Right lung (tissue), 10 donors: ENCODE results near the gene ZNF468. TPM values are rescaled to one million over a fixed set of nuclear protein-coding genes. Genes with fewer than 3 reads are reported as not detected.
"Not testable (repeated sequence)": the region's sequence is repeated elsewhere in the genome, so short reads cannot be mapped to it uniquely, and the experiment has no call there.

Source experiments
- DNase-seq, 2 donors: peaks; one replicate each; pipeline ENCODE4 v3.0.0-alpha.2; 2013
- long read RNA-seq, 8 donors: transcript quantifications; one replicate each; lab custom pipeline, GENCODE V29; 2026
- polyA plus RNA-seq, 5 donors: library from polyadenylated mRNA; unstranded; fragments of 120-200 nt; gene quantifications; one replicate each; pipeline versions ENCODE4 v1.2.1 to v1.2.3, GENCODE V29; 2013; ENCODE audit warnings: inconsistent platforms in 1 of 5, low replicate concordance in 1 of 5; ENCODE audit not compliant: insufficient read length in 5 of 5, insufficient read depth in 1 of 5

The ZNF468 gene
- polyA plus RNA-seq: 10 to 100 TPM; 26.4 to 39.5 (median 32.1) TPM
- long read RNA-seq, donor 1, full-length matches to known transcripts: 2 of 2 reads
- long read RNA-seq, donor 1, partial matches to known transcripts: 0 of 2 reads
- long read RNA-seq, donor 1, other reads (novel, unspliced or antisense): 0 of 2 reads
- long read RNA-seq, donor 2, full-length matches to known transcripts: 1 of 1 reads
- long read RNA-seq, donor 2, partial matches to known transcripts: 0 of 1 reads
- long read RNA-seq, donor 2, other reads (novel, unspliced or antisense): 0 of 1 reads
- long read RNA-seq, donor 3, full-length matches to known transcripts: 3 of 3 reads
- long read RNA-seq, donor 3, partial matches to known transcripts: 0 of 3 reads
- long read RNA-seq, donor 3, other reads (novel, unspliced or antisense): 0 of 3 reads
- long read RNA-seq, donor 4: 0 reads
- long read RNA-seq, donor 5, full-length matches to known transcripts: 3 of 3 reads
- long read RNA-seq, donor 5, partial matches to known transcripts: 0 of 3 reads
- long read RNA-seq, donor 5, other reads (novel, unspliced or antisense): 0 of 3 reads
- long read RNA-seq, donor 6, full-length matches to known transcripts: 5 of 5 reads
- long read RNA-seq, donor 6, partial matches to known transcripts: 0 of 5 reads
- long read RNA-seq, donor 6, other reads (novel, unspliced or antisense): 0 of 5 reads
- long read RNA-seq, donor 7, full-length matches to known transcripts: 1 of 1 reads
- long read RNA-seq, donor 7, partial matches to known transcripts: 0 of 1 reads
- long read RNA-seq, donor 7, other reads (novel, unspliced or antisense): 0 of 1 reads
- long read RNA-seq, donor 8: 0 reads

DNA sequence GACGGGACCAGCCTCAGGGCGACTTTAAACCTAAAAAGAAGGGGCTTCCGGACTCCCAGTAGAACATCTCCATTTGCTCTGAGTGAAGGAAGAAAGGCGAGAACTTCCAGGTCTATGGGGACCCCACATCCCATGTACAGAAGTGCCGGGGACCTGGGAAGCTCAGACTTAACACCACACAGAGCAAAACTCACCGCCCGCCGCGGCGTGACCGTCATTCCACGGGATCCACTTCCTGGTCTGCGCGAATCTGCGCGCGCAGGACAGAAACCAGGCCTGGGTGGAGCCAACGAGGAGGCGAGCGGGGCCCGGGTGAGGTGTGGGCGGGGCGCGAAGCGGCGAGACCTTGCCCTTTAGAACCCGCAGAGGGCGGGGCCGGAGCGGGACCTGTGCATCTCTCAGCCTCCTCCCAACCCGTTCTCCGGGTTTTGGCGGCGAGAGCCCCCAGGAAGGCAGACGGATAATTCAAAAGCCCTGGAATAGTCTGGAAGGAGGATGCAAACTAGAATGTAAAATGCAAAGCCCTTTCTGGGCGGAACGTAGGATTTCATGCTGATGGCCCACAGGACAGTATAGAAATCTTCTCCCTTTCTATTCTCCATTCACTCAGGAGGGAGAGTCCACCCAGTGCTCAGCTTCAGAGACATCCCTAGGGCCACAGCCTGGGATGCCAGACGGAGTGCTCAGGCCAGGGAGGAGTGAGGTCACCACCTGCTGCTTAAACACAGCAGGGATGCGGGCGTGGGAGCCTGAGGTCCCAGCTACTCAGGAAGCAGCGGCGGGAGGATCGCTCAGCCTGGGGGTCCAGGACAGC lies at the start of gene ZNF468:
ZNF468 (minus strand) TSS at position 242 of the 814 bp plus-strand sequence. CDS start 3,347 bp downstream, outside the sequence.
- peak; percentile 39 to 47 for DNase-seq

DNA sequence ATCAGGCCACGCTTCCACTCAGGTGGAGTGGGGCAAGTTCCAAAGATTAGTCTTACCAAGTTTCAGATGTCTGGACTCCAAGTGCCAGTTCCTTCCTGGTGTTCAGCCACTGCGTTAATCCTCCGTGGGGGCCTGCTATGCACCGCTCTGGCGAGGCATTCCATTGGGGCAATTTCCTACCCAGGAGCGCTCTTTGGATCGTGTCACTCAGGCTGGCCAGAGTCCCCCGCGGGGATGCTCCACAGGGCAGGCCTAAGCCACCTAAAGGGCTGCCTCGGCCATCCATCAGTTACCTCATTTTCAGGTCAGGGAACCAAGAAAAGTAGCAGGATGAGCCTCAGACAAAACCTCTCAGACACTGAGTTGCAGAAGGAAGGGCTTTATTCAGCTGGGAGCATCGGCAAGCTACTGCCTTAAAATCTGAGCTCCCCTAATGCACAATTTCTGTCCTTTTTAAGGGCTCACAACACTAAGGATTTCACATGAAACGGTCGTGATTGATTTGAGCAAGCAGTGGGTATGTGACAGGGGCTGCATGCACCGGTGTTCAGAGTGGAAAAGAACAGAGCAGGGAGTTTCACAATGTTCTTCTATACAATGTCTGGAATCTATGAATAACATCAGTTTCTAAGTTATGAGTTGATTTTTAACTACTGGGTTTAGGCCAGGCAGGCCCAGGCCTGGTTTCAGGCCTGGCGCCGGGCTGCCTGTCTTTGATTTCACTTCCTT lies 46.8 kb upstream of the ZNF468 start:
- DNase-seq: not testable (repeated sequence)

DNA sequence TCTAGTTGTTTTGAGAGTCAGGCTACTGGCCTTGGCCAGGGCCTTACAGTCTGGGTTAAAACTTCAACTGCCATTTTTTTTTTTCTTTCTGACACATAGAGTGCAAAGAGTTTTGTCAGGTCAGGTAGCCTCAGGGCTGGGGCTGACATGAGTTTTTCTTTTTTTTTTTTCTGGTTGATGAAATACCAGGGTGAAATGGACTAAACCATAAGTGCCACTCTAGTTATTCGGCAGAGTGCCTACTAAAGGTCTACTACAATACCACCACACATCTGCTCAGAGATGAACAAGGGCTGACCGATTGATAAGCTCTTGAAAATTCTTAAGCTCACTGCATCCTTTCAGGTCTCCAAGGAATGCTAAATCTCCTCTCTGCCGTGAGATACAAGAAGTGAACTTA lies 44.4 kb upstream of the ZNF468 start:
- no peak for DNase-seq

DNA sequence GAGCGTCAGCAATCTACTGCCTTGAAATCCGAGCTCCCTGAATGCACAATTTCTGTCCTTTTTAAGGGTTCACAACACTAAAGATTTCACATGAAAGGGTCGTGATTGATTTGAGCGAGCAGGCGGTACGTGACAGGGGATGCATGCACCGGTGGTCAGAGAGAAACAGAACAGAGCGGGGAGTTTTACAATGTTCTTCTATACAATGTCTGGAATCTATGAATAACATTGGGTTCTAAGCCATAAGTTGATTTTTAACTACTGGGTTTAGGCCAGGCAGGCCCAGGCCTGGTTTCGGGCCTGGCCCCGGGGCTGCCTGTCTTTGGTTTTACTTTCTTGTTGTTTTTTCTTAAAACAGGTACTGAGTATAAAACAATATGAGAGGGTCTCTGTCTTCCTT lies 41.2 kb upstream of the ZNF468 start:
- DNase-seq: not testable (repeated sequence)

DNA sequence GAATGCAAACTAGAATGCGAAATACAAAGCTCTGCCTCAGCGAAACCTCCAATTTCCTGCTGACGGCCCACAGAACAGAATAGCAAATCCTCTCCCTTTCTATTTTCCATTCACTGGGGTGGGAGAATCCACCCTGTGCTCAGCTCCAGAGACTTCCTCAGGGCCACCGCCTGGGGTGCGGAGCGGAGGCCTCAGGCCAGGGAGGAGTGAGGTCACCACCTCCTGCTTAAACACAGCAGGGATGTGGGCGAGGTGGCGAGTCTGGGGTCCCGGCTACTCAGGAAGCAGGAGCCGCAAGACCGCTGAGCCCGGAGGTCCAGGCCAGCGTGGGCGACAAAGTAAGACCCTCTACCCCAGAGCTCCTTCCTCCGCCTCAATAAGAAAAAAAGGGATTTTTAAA lies 40.7 kb upstream of the ZNF468 start:
- no peak for DNase-seq

DNA sequence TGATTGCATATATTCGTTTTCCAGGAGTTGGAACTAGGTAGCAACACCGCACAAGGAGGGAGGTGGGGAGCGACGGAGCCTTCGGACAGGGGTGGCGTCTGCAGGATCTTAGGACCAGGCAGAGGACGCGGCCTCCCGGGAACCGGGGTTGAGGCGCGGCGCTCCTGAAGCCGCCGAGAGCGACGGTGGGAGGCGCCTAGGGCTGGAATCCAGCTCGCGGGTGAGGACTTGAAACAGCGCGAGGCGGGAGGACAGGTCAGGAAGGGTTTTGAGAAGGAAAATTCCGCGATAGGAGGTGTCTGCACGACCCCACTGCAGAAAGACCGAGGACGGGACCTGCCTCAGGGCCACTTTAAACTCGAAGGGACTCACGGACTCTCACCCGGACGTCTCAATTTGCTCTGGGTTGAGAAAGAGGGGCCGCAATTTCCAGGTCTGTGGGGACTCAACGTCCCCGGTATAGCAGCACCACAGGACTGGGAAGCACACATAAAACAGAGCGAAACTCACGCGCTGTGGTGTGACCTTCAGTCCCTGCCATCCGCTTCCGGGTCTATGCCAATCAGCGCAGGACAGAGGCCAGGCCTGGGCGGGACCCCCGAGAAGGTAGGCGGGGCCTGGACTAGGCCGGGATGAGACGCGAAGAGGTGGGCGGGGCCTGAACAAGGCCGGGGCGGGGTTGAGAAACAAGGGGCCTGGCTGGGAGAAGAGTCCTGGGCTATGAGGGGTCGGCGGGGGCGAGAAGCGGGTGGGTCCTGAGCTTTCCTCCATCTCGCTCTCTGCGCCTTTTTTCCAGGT lies 39.9 kb upstream of the ZNF468 start, which contains the start of gene ZNF320:
ZNF320 (minus strand) TSS at position 498 of the 798 bp plus-strand sequence. CDS start 7,380 bp downstream, outside the sequence.
- DNase-seq: peak; percentile 93

DNA sequence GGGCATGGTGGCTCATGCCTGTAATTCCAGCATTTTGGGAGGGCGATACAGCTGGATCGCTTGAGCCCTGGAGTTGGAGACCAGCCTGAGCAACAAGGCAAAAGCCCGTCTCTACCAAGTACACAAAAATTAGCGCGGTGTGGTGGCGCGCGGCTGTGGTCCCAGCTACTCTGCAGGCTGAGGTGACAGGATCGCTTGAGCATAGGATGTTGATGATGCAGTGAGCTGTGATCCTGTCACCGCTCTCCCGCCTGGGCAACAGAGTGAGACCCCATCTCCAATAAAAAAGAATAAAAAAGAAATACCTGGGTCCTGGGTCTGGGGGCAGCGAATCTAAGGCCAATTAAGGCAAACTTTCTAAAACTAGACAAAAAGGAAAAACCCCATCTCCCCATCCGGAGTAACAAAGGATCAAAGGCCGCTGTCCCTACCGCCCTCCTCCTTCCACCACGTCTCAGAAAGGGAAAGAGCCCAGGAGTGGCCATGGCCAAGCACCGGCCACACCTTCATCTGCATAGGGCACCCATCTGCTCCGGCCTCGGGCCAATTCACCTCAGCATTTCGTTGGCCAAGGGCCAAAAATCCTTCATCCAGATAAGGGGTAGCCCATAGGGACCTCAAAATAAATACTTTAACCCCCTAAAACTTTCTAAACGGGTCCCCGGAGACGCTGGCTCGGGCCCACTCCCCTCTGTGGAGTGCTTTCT lies 39.2 kb upstream of the ZNF468 start:
- DNase-seq: peak in 1 of 2 donors; percentile 14

DNA sequence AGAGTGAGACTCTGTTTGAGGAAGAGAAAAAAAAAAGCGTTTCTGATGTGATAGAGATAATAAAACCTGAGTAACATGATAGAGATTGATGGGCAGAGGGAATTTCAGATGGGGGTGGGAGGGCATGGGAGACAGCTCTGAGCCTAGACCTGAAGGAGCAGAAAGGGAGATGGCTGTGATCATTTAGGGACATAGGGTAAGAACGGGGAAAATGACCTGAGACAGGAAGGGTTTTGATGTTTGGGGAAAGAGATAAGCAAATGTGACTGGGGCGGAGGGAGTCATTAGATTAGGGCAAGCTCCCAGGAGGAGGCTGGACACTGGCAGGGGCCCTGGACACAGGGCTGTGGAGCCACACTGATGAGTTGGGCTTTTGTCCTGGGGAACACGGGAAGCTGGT lies 33.9 kb upstream of the ZNF468 start:
- DNase-seq: no peak

DNA sequence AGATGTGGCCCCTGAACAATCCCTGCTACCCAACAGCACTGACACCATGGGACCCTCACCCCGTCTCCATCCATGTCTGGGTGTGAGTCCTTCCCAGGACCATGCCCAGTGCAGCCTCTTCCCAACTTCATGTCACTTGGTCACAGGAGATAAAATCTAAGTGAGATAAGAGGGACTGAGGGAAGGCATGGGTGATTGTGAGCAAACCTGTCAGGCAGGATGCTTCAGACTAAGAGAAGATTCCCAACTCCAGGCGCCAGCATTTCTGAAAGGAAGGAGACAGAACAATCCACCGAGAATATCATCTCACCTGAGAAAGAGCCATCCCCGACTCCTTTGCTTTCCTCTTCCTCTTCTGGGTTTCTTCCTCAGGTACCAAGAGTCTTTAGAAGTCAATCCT lies 32.5 kb upstream of the ZNF468 start:
- DNase-seq: no peak

DNA sequence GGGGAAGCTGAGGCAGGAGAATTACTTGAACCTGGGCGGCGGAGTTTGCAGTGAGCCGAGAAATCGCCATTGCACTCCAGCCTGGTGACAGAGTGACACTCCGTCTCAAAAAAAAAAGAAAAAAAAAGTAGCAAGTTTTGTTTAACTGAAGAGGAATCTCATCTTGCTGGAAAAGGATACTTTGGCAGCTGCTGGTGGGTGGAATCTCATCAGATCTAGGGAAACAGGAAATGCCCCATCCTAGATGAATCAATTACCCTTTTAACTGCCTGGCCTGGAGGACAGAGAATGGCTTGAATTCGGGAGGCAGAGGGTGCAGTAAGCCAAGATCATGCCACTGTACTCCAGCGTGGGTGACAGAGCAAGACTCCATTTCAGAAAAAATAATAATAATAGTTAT lies 31.7 kb upstream of the ZNF468 start:
- DNase-seq: no peak

DNA sequence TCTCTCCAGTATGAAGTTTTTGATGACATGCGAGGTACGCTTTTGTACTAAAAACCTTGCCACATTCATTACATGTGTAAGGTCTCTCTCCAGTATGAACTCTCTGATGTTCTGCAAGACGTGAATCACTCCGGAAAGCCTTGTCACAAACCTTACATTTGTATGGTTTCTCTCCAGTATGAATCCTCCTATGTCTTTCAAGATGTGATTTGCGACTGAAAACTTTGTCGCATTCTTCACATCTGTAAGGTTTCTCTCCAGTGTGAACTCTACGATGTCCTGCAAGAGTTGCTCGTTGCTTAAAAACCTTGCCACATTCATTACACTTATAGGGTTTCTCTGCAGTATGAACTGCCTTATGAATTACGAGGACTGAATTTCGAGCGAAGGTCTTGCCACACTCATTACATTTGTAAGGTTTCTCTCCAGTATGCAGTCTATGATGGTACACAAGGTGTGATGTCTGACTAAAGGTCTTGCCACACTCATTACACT lies 23.5 kb upstream of the ZNF468 start:
- DNase-seq: no peak

DNA sequence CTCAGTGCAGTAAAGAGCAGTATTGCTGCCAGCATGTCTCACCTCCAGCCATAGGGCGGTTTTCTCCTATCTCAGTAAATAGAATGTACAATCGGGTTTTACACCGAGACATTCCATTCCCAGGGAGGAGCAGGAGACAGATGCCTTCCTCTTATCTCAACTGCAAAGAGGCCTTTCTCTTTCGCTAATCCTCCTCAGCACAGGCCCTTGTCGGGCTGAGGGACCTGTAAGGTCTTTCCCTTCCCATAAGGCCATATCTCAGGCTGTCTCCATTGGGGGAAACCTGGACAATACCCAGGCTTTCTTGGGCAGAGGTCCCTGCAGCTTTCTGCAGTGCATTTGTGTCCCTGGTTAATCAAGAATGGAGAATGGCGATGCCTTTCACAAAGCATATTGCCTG lies 15.6 kb upstream of the ZNF468 start:
- DNase-seq: not testable (repeated sequence)

DNA sequence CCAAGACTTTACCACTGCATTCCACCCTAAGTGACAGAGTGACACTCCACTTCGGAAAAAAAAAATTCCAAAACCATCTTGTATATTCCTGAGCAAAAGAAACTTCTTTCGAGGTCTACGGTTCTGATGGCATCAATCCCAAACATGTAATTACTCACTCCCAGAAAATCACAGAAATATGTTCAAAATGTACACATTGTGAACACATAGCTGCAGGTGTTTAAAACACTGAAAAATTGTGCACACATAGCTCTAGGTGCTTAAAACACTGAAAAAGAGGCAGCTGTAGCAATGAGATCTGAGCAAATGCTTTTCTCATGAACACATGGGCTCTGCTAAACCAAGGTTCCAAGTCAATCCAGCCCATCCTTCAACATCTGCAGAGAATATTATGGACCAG lies 14.0 kb upstream of the ZNF468 start:
- DNase-seq: no peak

DNA sequence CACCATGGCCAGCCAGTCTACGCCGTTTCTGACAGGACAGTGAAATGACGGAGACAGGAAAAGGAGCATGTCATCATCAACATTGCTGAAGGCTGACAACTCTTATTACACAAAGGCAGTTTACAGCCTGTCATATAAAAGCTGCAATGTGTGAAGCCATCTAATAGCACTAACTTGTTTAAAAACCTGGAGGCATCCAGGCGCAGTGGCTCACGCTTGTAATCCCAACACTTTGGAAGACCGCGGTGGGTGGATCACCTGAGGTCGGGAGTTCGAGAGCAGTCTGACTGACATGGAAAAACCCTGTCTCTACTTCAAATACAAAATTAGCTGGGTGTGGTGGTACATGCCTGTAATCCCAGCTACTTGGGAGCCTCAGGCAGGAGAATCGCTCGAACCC lies 10.6 kb upstream of the ZNF468 start:
- not testable (repeated sequence) for DNase-seq

DNA sequence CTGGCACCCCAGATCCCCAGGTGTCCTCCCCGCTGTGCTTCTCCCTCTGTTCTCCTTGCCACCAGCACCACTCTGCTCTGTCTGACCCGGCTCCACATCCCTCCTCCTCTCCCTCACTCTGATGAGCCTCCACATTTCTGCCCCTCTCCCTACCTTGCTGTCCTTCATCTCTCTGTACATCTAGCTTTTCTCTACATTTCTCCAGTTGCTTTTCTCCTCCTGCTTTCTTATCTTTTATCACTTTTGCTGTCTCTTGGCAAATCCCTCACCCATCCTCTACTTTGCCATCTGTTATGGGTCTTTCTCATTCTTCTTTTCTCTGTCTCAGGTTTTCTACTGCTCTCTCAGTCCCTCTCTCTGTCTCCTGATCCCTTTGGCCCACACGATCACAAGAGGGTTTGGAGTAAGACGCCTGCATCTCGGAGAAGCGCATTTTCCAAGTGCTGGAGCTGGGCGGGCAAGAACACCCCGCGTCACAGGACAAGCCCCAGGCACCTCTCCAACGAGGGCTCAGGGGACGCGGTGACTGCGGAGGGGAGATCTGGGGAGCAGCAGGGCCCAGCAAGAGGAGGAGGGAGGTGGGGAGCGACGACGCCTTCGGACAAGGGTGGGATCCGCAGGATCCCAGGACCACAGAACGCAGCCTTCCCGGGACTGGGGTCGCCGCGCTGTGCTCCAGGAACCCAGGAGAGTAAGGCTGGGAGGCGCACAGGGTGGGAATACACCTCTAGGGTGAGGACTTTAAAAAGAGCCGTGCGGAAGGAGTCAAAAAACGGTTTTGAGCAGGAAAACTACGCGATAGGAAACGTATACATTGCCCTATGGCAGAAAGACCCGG lies 660 bp downstream of the ZNF468 start:
- DNase-seq: not testable (repeated sequence)

DNA sequence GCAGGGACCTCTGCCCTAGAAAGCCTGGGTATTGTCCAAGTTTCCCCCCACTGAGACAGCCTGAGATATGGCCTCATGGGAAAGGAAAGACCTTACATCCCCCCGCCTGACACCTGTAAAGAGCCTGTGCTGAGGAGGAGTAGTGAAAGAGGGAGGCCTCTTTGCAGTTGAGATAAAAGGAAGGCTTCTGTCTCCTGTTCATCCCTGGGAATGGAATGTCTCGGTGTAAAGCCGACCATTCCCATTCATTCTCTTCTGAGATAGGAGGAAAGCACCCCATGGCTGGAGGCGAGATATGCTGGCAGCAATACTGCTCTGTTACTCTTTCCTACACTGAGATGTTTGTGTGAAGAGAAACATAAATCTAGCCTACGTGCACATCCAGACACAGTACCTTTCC lies 10.1 kb downstream of the ZNF468 start:
- DNase-seq: not testable (repeated sequence)

DNA sequence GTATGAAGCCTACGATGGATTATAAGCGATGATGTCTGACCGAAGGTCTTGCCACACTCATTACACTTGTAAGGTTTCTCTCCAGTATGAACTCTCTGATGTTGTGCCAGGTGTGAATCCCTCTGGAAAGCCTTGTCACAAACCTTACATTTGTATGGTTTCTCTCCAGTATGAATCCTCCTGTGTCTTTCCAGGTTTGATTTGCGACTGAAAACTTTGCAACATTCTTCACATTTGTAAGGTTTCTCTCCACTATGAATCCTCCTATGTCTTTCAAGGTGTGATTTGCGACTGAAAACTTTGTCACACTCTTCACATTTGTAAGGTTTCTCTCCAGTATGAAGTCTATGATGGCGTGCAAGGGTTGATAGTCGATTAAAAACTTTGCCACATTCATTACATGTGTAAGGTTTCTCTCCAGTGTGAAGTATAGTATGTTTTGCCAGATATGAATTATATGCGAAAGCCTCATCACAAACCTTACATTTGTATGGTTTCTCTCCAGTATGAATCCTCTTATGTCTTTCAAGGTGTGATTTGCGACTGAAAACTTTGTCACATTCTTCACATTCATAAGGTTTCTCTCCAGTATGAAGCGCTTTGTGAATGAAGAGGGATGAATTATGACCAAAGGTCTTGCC lies 16.5 kb downstream of the ZNF468 start:
- DNase-seq: not testable (repeated sequence)

DNA sequence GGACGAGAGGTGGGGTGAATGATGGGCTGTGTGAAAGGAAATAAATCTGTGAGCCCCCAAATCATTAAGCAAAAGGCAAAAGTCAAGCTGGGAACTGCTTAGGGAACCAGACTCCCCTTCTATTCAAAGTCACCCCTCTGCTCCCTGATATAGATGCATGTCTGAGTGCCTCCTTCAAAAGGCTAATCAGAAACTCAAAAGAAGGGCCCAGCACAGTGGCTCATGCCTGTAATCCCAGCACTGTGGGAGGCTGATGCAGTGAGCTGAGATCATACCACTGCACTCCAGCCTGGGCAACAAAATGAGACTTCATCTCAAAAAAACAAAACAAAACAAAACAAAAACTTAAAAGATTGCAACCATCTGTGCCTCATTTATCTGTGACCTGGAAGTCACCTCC lies 23.1 kb downstream of the ZNF468 start:
- not testable (repeated sequence) for DNase-seq
